Mesothelial cell of epicardium (in vitro differentiated cells): ENCODE data around the gene CSF1R. TPM values are rescaled to one million over a fixed set of nuclear protein-coding genes. Genes with fewer than 3 reads are reported as not detected.

Experiments
- DNase-seq, 2 experiments: peaks; one replicate each; pipeline ENCODE4 v3.0.0; 2021; ENCODE audit warnings: low spot score in 2 of 2; ENCODE audit not compliant: unreplicated experiment in 2 of 2
- H3K27ac Mint-ChIP-seq: 2 replicates; pipeline ENCODE4 v1.8.0; 2021; ENCODE audit warnings: mixed read lengths
- H3K27me3 Mint-ChIP-seq: 2 replicates; pipeline ENCODE4 v1.8.0; 2021; ENCODE audit warnings: low read depth, mixed read lengths
- H3K36me3 Mint-ChIP-seq: 2 replicates; pipeline ENCODE4 v1.8.0; 2021; ENCODE audit warnings: mixed read lengths
- H3K4me1 Mint-ChIP-seq: 2 replicates; pipeline ENCODE4 v1.8.0; 2021; ENCODE audit warnings: mixed read lengths
- H3K4me3 Mint-ChIP-seq: 2 replicates; pipeline ENCODE4 v1.8.0; 2021; ENCODE audit warnings: mild to moderate bottlenecking, moderate library complexity, mixed read lengths
- H3K9me3 Mint-ChIP-seq: 2 replicates; pipeline ENCODE4 v1.8.0; 2021; ENCODE audit warnings: mixed read lengths
- total RNA-seq: library from RNA; stranded (reverse); gene quantifications from 3 replicates; pipeline ENCODE4 v1.2.1, GENCODE V29; 2021
- TF ChIP-seq, protein P1 (sequence below): fragments of 200-600 bp; sonication (generic); IDR thresholded peaks from one replicate; pipeline ENCODE4 v1.5.0; 2021; ENCODE audit warnings: antibody characterized with exemption; ENCODE audit not compliant: unreplicated experiment

CSF1R gene
- total RNA-seq, 1 donor from 2014 or later: 0.18 TPM

DNA sequence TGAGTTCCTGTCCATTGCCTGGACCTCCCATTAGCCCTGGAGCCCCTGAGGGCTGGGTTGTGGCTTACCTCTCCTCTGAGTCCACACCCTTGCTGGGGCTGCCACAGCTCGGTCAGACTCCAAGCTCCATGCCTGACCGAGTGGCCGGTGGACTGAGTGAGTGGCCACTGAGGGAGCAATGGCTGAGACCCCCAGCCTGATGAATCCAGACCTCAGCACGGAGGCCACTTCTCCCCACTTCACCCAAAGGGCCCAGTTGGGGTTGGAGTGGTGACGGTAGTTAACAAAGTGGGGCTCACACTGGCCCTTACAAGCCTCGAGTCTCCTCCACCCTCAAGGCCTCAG is 40.5 kb upstream of the CSF1R start:
- Mint-ChIP-seq H3K36me3 (peaks cover 3% of the 10 kb centered on the region), H3K4me1 (peaks cover 2% of the 10 kb centered on the region), H3K27ac (no peak overlapping the region)

DNA sequence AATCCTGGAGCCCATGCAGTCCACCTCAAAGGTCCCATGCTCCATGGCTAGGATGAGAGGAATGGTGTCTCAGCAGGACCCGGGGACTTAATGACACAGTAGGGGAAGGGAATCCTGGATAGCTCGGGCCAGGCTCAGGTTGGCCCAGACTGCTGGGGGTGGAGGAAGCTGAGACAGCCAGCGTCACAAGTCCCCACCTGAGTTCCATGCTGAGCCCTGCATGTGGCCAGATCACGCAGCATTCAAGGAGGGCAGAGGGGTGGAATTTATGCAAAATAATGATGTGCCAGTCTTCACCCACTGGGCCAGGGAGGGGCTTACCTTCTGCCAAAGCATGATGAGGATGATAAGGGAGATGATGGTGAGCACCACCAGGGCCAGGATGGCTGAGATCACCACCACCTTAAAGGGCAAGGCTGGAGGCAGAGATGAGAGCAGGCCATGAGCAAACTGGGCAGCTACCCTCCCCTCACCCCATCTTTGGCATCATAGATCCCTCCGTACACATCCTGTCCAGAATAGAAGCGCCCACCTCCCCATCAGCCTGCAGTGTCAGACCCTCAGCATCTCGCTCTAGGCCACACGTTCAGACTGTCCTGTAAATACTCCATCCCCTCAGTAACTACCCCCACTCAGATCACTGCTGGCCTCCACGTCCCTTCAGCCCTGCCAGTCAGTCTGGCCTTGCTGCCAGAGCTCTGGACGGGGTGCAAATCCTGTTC is 40.0 kb upstream of the CSF1R start:
- H3K27me3 Mint-ChIP-seq: no peaks in the 10 kb centered on the region
- no peaks in the 10 kb centered on the region for H3K9me3 Mint-ChIP-seq
- no peak overlapping the region for H3K27ac Mint-ChIP-seq
- TF ChIP-seq, protein P1, sequence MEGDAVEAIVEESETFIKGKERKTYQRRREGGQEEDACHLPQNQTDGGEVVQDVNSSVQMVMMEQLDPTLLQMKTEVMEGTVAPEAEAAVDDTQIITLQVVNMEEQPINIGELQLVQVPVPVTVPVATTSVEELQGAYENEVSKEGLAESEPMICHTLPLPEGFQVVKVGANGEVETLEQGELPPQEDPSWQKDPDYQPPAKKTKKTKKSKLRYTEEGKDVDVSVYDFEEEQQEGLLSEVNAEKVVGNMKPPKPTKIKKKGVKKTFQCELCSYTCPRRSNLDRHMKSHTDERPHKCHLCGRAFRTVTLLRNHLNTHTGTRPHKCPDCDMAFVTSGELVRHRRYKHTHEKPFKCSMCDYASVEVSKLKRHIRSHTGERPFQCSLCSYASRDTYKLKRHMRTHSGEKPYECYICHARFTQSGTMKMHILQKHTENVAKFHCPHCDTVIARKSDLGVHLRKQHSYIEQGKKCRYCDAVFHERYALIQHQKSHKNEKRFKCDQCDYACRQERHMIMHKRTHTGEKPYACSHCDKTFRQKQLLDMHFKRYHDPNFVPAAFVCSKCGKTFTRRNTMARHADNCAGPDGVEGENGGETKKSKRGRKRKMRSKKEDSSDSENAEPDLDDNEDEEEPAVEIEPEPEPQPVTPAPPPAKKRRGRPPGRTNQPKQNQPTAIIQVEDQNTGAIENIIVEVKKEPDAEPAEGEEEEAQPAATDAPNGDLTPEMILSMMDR: no peak
- H3K4me1 Mint-ChIP-seq: peaks cover 2% of the 10 kb centered on the region
- peaks cover 3% of the 10 kb centered on the region for H3K36me3 Mint-ChIP-seq
- DNase-seq: no peak
- H3K4me3 Mint-ChIP-seq: no peak overlapping the region

More for the DNA sequence above, 40.5 kb upstream of the CSF1R start:
- H3K27me3 Mint-ChIP-seq: no peaks in the 10 kb centered on the region
- DNase-seq: no peak
- no peak overlapping the region for H3K4me3 Mint-ChIP-seq
- TF ChIP-seq, protein P1: no peak
- no peaks in the 10 kb centered on the region for H3K9me3 Mint-ChIP-seq

DNA sequence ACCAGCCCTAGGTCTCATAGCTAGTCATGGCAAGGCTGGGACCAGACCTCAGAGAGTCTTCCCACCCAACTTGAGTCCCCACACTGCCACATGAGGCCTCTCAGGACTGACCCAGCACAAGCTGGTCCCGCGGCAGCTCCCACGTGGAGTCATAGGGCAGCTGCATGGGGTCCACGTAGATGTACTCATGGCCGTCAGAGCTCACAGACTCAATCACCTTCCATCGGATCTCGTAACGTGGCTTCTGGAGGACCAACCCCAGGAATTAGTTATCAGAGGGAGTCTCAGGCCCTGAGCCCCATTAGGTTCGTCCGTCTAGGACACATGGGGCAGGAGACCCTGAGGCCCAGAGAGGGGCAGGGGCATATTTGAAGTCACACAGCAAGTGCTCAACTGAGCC is 39.0 kb upstream of the CSF1R start:
- H3K27ac Mint-ChIP-seq: no peak overlapping the region
- peaks cover 3% of the 10 kb centered on the region for H3K36me3 Mint-ChIP-seq
- TF ChIP-seq, protein P1: no peak
- H3K4me3 Mint-ChIP-seq: no peak overlapping the region
- H3K4me1 Mint-ChIP-seq: peaks cover 2% of the 10 kb centered on the region
- H3K27me3 Mint-ChIP-seq: no peaks in the 10 kb centered on the region
- H3K9me3 Mint-ChIP-seq: no peaks in the 10 kb centered on the region
- DNase-seq: no peak

DNA sequence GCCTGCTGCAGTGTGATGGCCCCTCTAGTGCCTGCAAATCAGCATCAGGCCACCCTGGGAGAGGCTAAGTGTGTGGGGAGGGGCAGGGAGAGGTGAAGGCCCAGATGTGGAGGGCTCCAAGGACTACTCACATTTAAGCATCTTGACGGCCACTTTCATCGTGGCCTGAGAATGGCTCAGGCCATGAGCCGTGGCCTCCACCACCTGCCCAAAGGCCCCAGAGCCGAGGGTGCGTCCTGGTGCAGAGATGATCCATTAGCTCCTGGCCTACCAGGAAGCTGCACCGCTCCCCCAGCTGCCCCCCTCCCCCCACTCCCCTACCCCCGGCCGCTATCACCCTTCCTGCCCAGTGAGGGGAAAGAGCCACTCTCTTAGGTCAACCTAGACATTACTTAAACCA is 38.2 kb upstream of the CSF1R start:
- H3K36me3 Mint-ChIP-seq: peaks cover 3% of the 10 kb centered on the region

DNA sequence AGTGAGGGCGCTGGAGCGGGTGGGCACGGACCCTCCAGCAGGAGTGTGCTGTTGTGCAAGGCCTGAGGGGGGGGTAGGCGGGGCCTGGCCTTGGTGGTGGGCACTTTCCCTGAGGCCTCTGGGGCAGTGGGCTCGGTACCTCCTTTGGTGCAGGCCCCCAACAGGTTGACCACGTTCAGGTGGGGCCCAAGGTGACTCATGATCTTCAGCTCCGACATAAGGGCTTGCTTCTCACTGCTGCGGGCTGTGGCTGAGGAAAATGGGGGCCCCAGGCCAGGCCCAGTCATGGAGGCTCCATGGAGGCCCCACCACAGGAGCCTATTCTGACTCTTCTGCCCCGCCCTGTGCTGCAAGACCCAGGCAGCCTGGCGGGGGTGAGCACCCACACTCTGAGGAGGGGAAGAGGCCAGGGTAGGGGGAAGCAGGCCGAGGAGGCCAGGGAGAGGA is 37.8 kb upstream of the CSF1R start:
- DNase-seq: no peak
- H3K27ac Mint-ChIP-seq: no peak overlapping the region
- no peaks in the 10 kb centered on the region for H3K9me3 Mint-ChIP-seq
- TF ChIP-seq, protein P1: no peak
- H3K36me3 Mint-ChIP-seq: peaks cover 3% of the 10 kb centered on the region
- H3K4me3 Mint-ChIP-seq: no peak overlapping the region
- H3K27me3 Mint-ChIP-seq: no peaks in the 10 kb centered on the region
- H3K4me1 Mint-ChIP-seq: no peaks in the 10 kb centered on the region

More for the DNA sequence above, 38.2 kb upstream of the CSF1R start:
- TF ChIP-seq, protein P1: no peak
- no peaks in the 10 kb centered on the region for H3K9me3 Mint-ChIP-seq
- no peak overlapping the region for H3K27ac Mint-ChIP-seq
- H3K4me3 Mint-ChIP-seq: no peak overlapping the region
- H3K27me3 Mint-ChIP-seq: no peaks in the 10 kb centered on the region
- no peak for DNase-seq
- H3K4me1 Mint-ChIP-seq: no peaks in the 10 kb centered on the region
